A549 (cell line): Measurements from ENCODE around the gene GRAMD2A.

ENCODE experiments used
- CEBPB ChIP-seq, 2 experiments: fragments of >200 bp in 1 of 2; sonication (Bioruptor Twin) in 1 of 2; formaldehyde crosslinking in 1 of 2; IDR thresholded peaks; 2 replicates each; pipeline ENCODE4 v1.6.1; 2012 to 2016
- CHD4 ChIP-seq: fragments of 200-600 bp; sonication (generic); IDR thresholded peaks from 2 replicates; pipeline ENCODE4 v1.6.1; 2016; ENCODE audit warnings: antibody characterized with exemption, mild to moderate bottlenecking, borderline replicate concordance
- EP300 ChIP-seq, 2 experiments: fragments of >200 bp; sonication (Bioruptor Twin); formaldehyde crosslinking; IDR thresholded peaks; 2 replicates in 1 of 2; 3 replicates in 1 of 2; pipeline ENCODE4 v1.6.1; 2016 to 2017
- KDM5A ChIP-seq: fragments of 200-600 bp; sonication (generic); IDR thresholded peaks from 2 replicates; pipeline ENCODE4 v1.6.1; 2016; ENCODE audit warnings: antibody characterized with exemption, mild to moderate bottlenecking
- MYC ChIP-seq: IDR thresholded peaks from 2 replicates; pipeline ENCODE4 v1.6.1; 2012; ENCODE audit warnings: mild to moderate bottlenecking, inconsistent platforms, low read length, improper control_type of control experiment, borderline replicate concordance
- NR3C1 ChIP-seq: fragments of >200 bp; sonication (Bioruptor Twin); formaldehyde crosslinking; IDR thresholded peaks from 3 replicates; pipeline ENCODE4 v1.6.1; 2017
- POLR2A ChIP-seq: IDR thresholded peaks from 2 replicates; pipeline ENCODE4 v1.6.1; 2012; ENCODE audit warnings: mild to moderate bottlenecking, low read length
- POLR2AphosphoS2 ChIP-seq: conservative IDR thresholded peaks from 2 replicates; pipeline ENCODE4 v1.6.1; 2012; ENCODE audit warnings: low read length, improper control_type of control experiment, inconsistent platforms
- ZSCAN20 ChIP-seq: fragments of 250-450 bp; sonication (Bioruptor Pico); IDR thresholded peaks from 2 replicates; pipeline ENCODE4 v1.8.0; 2022; ENCODE audit warnings: mild to moderate bottlenecking, moderate library complexity
- TF ChIP-seq, protein P1 (sequence below): fragments of >200 bp; sonication (Bioruptor Twin); formaldehyde crosslinking; IDR thresholded peaks from 3 replicates; pipeline ENCODE4 v1.5.1; 2016
- TF ChIP-seq, protein P2 (sequence below): fragments of 250-450 bp; sonication (Bioruptor Pico); IDR thresholded peaks from 2 replicates; pipeline ENCODE4 v1.5.0; 2020; ENCODE audit warnings: low read depth, mild to moderate bottlenecking, moderate library complexity
- TF ChIP-seq, protein P3 (sequence below): fragments of 150-350 bp; IDR thresholded peaks from 2 replicates; pipeline ENCODE4 v1.6.1; 2014; ENCODE audit warnings: low read depth, mild to moderate bottlenecking, low read length

DNA sequence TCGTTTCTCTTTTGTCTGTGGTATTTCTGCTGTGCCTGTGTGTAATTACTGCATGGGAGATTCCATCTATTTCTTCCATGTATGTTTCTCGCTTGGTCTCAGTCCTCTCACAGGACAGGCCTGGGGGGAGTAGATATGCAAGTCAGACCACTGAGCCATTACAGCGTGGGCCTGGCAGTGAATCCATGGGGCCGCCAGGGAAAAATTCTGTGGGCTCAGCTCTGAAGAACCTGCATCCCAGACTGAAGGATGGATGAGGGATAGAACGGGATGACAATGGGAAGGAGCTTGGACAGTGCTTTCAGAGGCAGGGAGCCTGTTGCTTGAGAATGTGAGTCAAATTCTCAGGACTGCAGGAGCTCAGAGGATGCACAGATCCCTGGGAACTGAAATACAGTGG is 24.8 kb downstream of the GRAMD2A start:
- TF ChIP-seq POLR2A, result no peak
- no peak for TF ChIP-seq POLR2AphosphoS2
- TF ChIP-seq, protein P1, sequence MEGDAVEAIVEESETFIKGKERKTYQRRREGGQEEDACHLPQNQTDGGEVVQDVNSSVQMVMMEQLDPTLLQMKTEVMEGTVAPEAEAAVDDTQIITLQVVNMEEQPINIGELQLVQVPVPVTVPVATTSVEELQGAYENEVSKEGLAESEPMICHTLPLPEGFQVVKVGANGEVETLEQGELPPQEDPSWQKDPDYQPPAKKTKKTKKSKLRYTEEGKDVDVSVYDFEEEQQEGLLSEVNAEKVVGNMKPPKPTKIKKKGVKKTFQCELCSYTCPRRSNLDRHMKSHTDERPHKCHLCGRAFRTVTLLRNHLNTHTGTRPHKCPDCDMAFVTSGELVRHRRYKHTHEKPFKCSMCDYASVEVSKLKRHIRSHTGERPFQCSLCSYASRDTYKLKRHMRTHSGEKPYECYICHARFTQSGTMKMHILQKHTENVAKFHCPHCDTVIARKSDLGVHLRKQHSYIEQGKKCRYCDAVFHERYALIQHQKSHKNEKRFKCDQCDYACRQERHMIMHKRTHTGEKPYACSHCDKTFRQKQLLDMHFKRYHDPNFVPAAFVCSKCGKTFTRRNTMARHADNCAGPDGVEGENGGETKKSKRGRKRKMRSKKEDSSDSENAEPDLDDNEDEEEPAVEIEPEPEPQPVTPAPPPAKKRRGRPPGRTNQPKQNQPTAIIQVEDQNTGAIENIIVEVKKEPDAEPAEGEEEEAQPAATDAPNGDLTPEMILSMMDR, result no peak
- no peak for TF ChIP-seq CEBPB (IDR thresholded peaks at IDR 0.05)
- TF ChIP-seq EP300 (IDR thresholded peaks at IDR 0.05), result no peak
- TF ChIP-seq, protein P2, sequence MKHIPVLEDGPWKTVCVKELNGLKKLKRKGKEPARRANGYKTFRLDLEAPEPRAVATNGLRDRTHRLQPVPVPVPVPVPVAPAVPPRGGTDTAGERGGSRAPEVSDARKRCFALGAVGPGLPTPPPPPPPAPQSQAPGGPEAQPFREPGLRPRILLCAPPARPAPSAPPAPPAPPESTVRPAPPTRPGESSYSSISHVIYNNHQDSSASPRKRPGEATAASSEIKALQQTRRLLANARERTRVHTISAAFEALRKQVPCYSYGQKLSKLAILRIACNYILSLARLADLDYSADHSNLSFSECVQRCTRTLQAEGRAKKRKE (CRISPR knock-in tag), result no peak
- no peak for TF ChIP-seq KDM5A
- no peak for TF ChIP-seq CHD4
- TF ChIP-seq NR3C1, result no peak
- TF ChIP-seq, protein P3, sequence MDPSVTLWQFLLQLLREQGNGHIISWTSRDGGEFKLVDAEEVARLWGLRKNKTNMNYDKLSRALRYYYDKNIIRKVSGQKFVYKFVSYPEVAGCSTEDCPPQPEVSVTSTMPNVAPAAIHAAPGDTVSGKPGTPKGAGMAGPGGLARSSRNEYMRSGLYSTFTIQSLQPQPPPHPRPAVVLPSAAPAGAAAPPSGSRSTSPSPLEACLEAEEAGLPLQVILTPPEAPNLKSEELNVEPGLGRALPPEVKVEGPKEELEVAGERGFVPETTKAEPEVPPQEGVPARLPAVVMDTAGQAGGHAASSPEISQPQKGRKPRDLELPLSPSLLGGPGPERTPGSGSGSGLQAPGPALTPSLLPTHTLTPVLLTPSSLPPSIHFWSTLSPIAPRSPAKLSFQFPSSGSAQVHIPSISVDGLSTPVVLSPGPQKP, result no peak
- TF ChIP-seq ZSCAN20 (CRISPR knock-in tag), result no peak
- no peak for TF ChIP-seq MYC
